Measurements from ENCODE around the gene CCDC28A.

The CCDC28A gene

DNA sequence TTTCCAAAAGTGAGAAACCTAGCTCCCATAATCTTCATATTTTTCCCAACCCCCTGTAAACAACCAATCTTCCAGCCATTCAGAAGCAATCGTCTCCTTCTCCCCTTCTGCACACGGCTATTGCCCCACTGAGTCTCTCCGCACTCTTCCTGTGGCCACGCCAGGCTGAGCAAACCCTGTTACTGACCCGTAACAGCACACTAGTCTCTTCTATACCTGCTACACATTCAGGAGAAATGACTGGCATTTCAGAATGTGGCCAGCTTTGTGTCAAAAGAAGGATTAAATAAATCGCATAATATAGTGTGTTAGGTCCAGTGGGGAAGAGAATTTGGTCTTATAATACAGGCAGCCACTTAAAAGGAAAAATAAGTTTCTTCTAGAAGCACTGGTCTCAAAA lies 63.7 kb downstream of the CCDC28A start:
- TF ChIP-seq, protein P1, sequence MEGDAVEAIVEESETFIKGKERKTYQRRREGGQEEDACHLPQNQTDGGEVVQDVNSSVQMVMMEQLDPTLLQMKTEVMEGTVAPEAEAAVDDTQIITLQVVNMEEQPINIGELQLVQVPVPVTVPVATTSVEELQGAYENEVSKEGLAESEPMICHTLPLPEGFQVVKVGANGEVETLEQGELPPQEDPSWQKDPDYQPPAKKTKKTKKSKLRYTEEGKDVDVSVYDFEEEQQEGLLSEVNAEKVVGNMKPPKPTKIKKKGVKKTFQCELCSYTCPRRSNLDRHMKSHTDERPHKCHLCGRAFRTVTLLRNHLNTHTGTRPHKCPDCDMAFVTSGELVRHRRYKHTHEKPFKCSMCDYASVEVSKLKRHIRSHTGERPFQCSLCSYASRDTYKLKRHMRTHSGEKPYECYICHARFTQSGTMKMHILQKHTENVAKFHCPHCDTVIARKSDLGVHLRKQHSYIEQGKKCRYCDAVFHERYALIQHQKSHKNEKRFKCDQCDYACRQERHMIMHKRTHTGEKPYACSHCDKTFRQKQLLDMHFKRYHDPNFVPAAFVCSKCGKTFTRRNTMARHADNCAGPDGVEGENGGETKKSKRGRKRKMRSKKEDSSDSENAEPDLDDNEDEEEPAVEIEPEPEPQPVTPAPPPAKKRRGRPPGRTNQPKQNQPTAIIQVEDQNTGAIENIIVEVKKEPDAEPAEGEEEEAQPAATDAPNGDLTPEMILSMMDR (IDR thresholded peaks at IDR 0.05; ENCODE audit: low read depth, low read length) = no peak
- DNase-seq (ENCODE audit: extremely low read depth, low read depth) = no peak
